ENCODE results near the gene TRNAU1AP. TPM values are rescaled to one million over a fixed set of nuclear protein-coding genes. Genes with fewer than 3 reads are reported as not detected.

The TRNAU1AP gene
- total and polyA plus RNA-seq, 2 of the 13 experiments (the other 11 are each of a cell fraction or from before 2014, with no cell fraction given): 29.0 to 42.9 TPM

GRCh38 chr1:28505406-28506187, 47.3 kb upstream of the TRNAU1AP start, which contains the start of gene RCC1 (continued):
- peak; percentile 26; the same call in 1 of the 2 replicates for TF ChIP-seq ZBTB49 (CRISPR knock-in tag; IDR thresholded peaks at IDR 0.05; ENCODE audit: borderline replicate concordance)
- TF ChIP-seq KDM5B (CRISPR knock-in tag; IDR thresholded peaks at IDR 0.05; ENCODE audit: borderline replicate concordance): no peak
- TF ChIP-seq PHF5A (CRISPR knock-in tag; IDR thresholded peaks at IDR 0.05; ENCODE audit: low read depth, unreplicated experiment): peak; percentile 58
- TF ChIP-seq HNRNPL (IDR thresholded peaks at IDR 0.05; ENCODE audit: low read depth, low read length): no peak; the same call in 1 of the 2 replicates
- TF ChIP-seq ZBTB8A (CRISPR knock-in tag; IDR thresholded peaks at IDR 0.05; ENCODE audit: borderline replicate concordance, low read depth): no peak
- TF ChIP-seq ZNF441 (CRISPR knock-in tag; IDR thresholded peaks at IDR 0.05; ENCODE audit: borderline replicate concordance): no peak
- no peak for TF ChIP-seq HNRNPK (IDR thresholded peaks at IDR 0.05; ENCODE audit: low read depth, low read length, poor library complexity, severe bottlenecking)
- TF ChIP-seq ZNF850 (CRISPR knock-in tag; conservative IDR thresholded peaks at IDR 0.05): no peak
- 0 out of 2 replicates have a peak, but pooled peaks have one; percentile 8 for TF ChIP-seq ZNF790 (CRISPR knock-in tag; IDR thresholded peaks at IDR 0.05; ENCODE audit: borderline replicate concordance)
- TF ChIP-seq ZNF574 (CRISPR knock-in tag; IDR thresholded peaks at IDR 0.05): peak; percentile 45
- TF ChIP-seq ZFP1 (CRISPR knock-in tag; IDR thresholded peaks at IDR 0.05): peak; percentile 24; the same call in 1 of the 2 replicates
- peak; percentile 98 for TF ChIP-seq GTF2F1 (IDR thresholded peaks at IDR 0.05; ENCODE audit: low read length)
- TF ChIP-seq GPN1 (CRISPR knock-in tag; IDR thresholded peaks at IDR 0.05; ENCODE audit: borderline replicate concordance): no peak
- no peak for TF ChIP-seq ZBTB42 (CRISPR knock-in tag; IDR thresholded peaks at IDR 0.05)
- TF ChIP-seq MZF1 (CRISPR knock-in tag; IDR thresholded peaks at IDR 0.05; ENCODE audit: borderline replicate concordance): no peak
- no peak for TF ChIP-seq ZNF546 (CRISPR knock-in tag; conservative IDR thresholded peaks at IDR 0.05)
- TF ChIP-seq RNF219 (CRISPR knock-in tag; IDR thresholded peaks at IDR 0.05): no peak
- peak; percentile 58; the same call in 1 of the 2 replicates for TF ChIP-seq TFE3 (CRISPR knock-in tag; IDR thresholded peaks at IDR 0.05)
- TF ChIP-seq ZNF644 (CRISPR knock-in tag; IDR thresholded peaks at IDR 0.05; ENCODE audit: low read depth): no peak
- TF ChIP-seq NFE2 (CRISPR knock-in tag; IDR thresholded peaks at IDR 0.05): no peak
- no peak; the same call in 1 of the 2 replicates for TF ChIP-seq KLF11 (CRISPR knock-in tag; IDR thresholded peaks at IDR 0.05)
